Osteoblast (primary cell): ENCODE results near the gene TCEA2. TPM values are rescaled to one million over a fixed set of nuclear protein-coding genes. Genes with fewer than 3 reads are reported as not detected.

ENCODE experiments used
- DNase-seq: peaks from one replicate; pipeline ENCODE4 v3.0.0; 2011; ENCODE audit warnings: low spot score, mixed read lengths; ENCODE audit not compliant: insufficient read length; ENCODE audit errors: missing footprints
- H2AFZ ChIP-seq: 2 replicates; pipeline ENCODE4 v1.6.0; 2011; ENCODE audit warnings: mild to moderate bottlenecking, low read length
- H3K27ac ChIP-seq: 2 replicates; pipeline ENCODE4 v1.5.1; 2011; ENCODE audit warnings: mild to moderate bottlenecking, low read depth, low read length, moderate library complexity
- H3K27me3 ChIP-seq: 2 replicates; pipeline ENCODE4 v1.6.0; 2012; ENCODE audit warnings: mild to moderate bottlenecking, control low read depth, inconsistent platforms, low read length, moderate library complexity; ENCODE audit not compliant: insufficient read depth
- H3K36me3 ChIP-seq: 2 replicates; pipeline ENCODE4 v1.5.1; 2011; ENCODE audit warnings: mild to moderate bottlenecking, low read length, control low read depth, moderate library complexity; ENCODE audit not compliant: insufficient read depth
- H3K4me1 ChIP-seq: 2 replicates; pipeline ENCODE4 v1.5.1; 2011; ENCODE audit warnings: mild to moderate bottlenecking, low read length, control low read depth, moderate library complexity; ENCODE audit not compliant: insufficient read depth
- H3K4me2 ChIP-seq: 2 replicates; pipeline ENCODE4 v1.6.0; 2011; ENCODE audit warnings: mild to moderate bottlenecking, low read length; ENCODE audit not compliant: insufficient read depth
- H3K4me3 ChIP-seq: fragments of 200-600 bp; sonication (generic); 3 replicates; pipeline ENCODE4 v1.5.1; 2012; ENCODE audit warnings: mild to moderate bottlenecking, low read length, inconsistent platforms; ENCODE audit not compliant: insufficient read depth
- H3K79me2 ChIP-seq: 2 replicates; pipeline ENCODE4 v1.6.0; 2012; ENCODE audit warnings: mild to moderate bottlenecking, low read length, control low read depth, inconsistent platforms; ENCODE audit not compliant: insufficient read depth
- H3K9me3 ChIP-seq: 2 replicates; pipeline ENCODE4 v1.5.1; 2011; ENCODE audit warnings: low read depth, low read length, control low read depth
- H4K20me1 ChIP-seq: 2 replicates; pipeline ENCODE4 v1.6.0; 2012; ENCODE audit warnings: mild to moderate bottlenecking, low read length, control low read depth; ENCODE audit not compliant: insufficient read depth
- total RNA-seq: library from RNA; depleted of rRNA; stranded (reverse); fragments of >200 nt; gene quantifications from 2 replicates; pipeline ENCODE4 v1.2.3, GENCODE V29; 2012
- TF ChIP-seq, protein P1 (sequence below): IDR thresholded peaks from 2 replicates; pipeline ENCODE4 v1.5.1; 2011; ENCODE audit warnings: mild to moderate bottlenecking, low read depth, low read length, moderate library complexity; ENCODE audit errors: extremely low read depth

TCEA2 gene
- total RNA-seq, 1 donor, result 31.5 TPM

DNA sequence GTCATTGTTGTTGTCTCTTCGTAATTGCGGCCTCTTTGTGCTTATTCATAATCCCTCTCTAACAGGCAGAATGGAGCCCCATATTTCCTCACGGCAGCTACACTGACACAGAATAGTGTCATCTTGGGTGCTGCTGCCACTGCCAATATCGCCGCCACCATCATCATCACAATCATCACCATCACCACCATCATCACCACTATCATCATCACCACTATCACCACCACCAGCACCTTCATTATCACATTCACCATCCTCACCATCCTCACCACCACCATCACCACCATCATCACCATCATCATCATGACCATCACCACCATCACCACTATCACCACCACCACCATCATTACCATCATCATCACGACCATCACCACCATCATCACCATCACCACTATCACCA lies 33.5 kb downstream of the TCEA2 start:
- TF ChIP-seq, protein P1, sequence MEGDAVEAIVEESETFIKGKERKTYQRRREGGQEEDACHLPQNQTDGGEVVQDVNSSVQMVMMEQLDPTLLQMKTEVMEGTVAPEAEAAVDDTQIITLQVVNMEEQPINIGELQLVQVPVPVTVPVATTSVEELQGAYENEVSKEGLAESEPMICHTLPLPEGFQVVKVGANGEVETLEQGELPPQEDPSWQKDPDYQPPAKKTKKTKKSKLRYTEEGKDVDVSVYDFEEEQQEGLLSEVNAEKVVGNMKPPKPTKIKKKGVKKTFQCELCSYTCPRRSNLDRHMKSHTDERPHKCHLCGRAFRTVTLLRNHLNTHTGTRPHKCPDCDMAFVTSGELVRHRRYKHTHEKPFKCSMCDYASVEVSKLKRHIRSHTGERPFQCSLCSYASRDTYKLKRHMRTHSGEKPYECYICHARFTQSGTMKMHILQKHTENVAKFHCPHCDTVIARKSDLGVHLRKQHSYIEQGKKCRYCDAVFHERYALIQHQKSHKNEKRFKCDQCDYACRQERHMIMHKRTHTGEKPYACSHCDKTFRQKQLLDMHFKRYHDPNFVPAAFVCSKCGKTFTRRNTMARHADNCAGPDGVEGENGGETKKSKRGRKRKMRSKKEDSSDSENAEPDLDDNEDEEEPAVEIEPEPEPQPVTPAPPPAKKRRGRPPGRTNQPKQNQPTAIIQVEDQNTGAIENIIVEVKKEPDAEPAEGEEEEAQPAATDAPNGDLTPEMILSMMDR, result no peak

DNA sequence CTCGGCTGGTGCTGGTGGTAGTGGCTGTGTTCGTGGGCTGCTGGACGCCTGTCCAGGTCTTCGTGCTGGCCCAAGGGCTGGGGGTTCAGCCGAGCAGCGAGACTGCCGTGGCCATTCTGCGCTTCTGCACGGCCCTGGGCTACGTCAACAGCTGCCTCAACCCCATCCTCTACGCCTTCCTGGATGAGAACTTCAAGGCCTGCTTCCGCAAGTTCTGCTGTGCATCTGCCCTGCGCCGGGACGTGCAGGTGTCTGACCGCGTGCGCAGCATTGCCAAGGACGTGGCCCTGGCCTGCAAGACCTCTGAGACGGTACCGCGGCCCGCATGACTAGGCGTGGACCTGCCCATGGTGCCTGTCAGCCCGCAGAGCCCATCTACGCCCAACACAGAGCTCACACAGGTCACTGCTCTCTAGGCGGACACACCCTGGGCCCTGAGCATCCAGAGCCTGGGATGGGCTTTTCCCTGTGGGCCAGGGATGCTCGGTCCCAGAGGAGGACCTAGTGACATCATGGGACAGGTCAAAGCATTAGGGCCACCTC lies 35.5 kb downstream of the TCEA2 start:
- peaks cover 30% of the 10 kb centered on the region for H3K27me3 ChIP-seq
- DNase-seq, result no peak
- no peaks in the 10 kb centered on the region for H3K79me2 ChIP-seq
- TF ChIP-seq, protein P1, result no peak
- H3K4me1 ChIP-seq, result no peaks in the 10 kb centered on the region
- no peak overlapping the region for H3K27ac ChIP-seq
- no peaks in the 10 kb centered on the region for H4K20me1 ChIP-seq
- no peak overlapping the region for H3K4me2 ChIP-seq
- no peaks in the 10 kb centered on the region for H3K9me3 ChIP-seq
- H3K36me3 ChIP-seq, result no peaks in the 10 kb centered on the region
- no peak overlapping the region for H3K4me3 ChIP-seq
- H2AFZ ChIP-seq, result no peak overlapping the region

More for the DNA sequence above, 33.5 kb downstream of the TCEA2 start:
- H2AFZ ChIP-seq, result no peak overlapping the region
- H3K4me3 ChIP-seq, result no peak overlapping the region
- H3K36me3 ChIP-seq, result no peaks in the 10 kb centered on the region
- DNase-seq, result no peak
- H3K79me2 ChIP-seq, result no peaks in the 10 kb centered on the region
- no peaks in the 10 kb centered on the region for H3K4me1 ChIP-seq
- peaks cover 13% of the 10 kb centered on the region for H3K27me3 ChIP-seq
- no peaks in the 10 kb centered on the region for H3K9me3 ChIP-seq
- H3K27ac ChIP-seq, result no peak overlapping the region
- H3K4me2 ChIP-seq, result no peak overlapping the region
- H4K20me1 ChIP-seq, result no peaks in the 10 kb centered on the region

DNA sequence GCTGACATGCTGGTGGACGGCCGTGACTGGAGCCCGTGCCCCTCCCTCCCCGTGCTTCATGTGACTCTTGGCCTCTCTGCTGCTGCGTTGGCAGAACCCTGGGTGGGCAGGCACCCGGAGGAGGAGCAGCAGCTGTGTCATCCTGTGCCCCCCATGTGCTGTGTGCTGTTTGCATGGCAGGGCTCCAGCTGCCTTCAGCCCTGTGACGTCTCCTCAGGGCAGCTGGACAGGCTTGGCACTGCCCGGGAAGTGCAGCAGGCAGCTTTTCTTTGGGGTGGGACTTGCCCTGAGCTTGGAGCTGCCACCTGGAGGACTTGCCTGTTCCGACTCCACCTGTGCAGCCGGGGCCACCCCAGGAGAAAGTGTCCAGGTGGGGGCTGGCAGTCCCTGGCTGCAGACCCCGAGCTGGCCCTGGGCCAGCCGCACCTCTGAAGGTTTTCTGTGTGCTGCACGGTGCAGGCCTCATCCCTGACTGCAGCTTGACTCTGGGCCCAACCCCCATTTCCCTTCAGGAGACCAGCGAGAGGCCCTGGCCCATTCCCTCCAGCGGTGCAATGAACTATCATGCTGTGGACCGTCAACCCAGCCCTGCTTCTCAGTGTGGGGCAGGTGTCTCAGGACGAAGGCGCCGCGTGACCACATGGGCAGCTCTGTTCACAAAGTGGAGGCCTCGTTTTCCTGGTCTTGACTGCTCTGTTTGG lies 36.2 kb downstream of the TCEA2 start:
- Histone ChIP-seq H3K9me3 (no peaks in the 10 kb centered on the region), H3K4me3 (no peak overlapping the region), H3K4me1 (no peaks in the 10 kb centered on the region), H3K4me2 (no peak overlapping the region), H3K36me3 (no peaks in the 10 kb centered on the region), H3K27me3 (peaks cover 35% of the 10 kb centered on the region), H2AFZ (no peak overlapping the region), H3K27ac (no peak overlapping the region), H4K20me1 (no peaks in the 10 kb centered on the region), H3K79me2 (no peaks in the 10 kb centered on the region)
- TF ChIP-seq, protein P1, result no peak
- DNase-seq, result no peak

DNA sequence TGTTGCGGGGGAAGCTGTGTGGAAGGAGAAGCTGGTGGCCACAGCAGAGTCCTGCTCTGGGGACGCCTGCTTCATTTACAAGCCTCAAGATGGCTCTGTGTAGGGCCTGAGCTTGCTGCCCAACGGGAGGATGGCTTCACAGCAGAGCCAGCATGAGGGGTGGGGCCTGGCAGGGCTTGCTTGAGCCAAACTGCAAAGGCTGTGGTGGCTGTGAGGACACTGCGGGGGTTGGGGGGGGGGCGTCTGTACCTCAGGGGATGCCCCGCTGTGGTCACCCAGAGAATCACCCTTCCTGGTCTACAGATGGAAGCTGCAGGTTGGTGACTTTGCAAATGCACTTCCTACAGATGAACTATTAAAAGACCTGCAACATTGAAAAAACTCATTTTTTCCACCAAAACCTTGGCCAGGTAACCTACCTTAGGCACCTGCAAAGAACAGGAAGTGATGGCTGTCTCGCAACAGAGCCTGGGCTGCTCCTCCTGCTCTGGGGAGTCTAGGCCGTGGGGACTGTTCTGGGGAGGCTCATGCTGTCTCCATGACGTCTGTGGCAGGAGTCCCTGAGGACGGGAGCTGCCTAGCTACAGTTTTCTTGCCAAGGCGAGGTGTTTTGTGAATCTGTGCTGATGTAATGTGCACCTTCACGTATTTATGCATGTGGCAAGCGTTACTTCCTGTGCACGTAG lies 37.0 kb downstream of the TCEA2 start:
- TF ChIP-seq, protein P1, result no peak
- Histone ChIP-seq H3K27me3 (peaks cover 35% of the 10 kb centered on the region), H4K20me1 (no peaks in the 10 kb centered on the region), H3K27ac (no peak overlapping the region), H3K4me3 (no peak overlapping the region), H3K36me3 (no peaks in the 10 kb centered on the region), H3K4me2 (no peak overlapping the region), H3K9me3 (no peaks in the 10 kb centered on the region), H2AFZ (no peak overlapping the region), H3K4me1 (no peaks in the 10 kb centered on the region), H3K79me2 (no peaks in the 10 kb centered on the region)
- DNase-seq, result no peak
